ENCODE measurements around the gene MAIP1.

DNA sequence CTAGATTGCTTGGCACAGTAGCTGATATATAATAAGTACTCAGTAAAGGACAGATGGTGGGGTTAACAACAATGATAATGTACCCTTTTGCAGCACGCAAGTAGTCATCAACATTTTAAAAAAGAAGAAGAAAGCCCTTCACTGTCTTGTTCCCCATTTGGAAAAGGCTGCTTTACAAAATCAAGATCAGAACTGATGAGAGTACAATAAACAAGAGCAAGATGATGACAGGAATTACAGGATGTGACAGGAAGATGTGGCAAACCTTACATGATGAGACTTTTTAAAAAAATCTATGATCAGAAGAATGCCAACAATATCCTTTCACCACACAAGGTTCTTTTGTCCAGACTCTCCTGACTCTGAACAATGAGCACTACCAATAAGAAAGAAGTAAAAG is 9.2 kb upstream of the MAIP1 start:
- TF ChIP-seq, protein P1, sequence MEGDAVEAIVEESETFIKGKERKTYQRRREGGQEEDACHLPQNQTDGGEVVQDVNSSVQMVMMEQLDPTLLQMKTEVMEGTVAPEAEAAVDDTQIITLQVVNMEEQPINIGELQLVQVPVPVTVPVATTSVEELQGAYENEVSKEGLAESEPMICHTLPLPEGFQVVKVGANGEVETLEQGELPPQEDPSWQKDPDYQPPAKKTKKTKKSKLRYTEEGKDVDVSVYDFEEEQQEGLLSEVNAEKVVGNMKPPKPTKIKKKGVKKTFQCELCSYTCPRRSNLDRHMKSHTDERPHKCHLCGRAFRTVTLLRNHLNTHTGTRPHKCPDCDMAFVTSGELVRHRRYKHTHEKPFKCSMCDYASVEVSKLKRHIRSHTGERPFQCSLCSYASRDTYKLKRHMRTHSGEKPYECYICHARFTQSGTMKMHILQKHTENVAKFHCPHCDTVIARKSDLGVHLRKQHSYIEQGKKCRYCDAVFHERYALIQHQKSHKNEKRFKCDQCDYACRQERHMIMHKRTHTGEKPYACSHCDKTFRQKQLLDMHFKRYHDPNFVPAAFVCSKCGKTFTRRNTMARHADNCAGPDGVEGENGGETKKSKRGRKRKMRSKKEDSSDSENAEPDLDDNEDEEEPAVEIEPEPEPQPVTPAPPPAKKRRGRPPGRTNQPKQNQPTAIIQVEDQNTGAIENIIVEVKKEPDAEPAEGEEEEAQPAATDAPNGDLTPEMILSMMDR (IDR thresholded peaks at IDR 0.05; ENCODE audit: insufficient read depth, low read length): no peak
- TF ChIP-seq GABPA (IDR thresholded peaks at IDR 0.05; ENCODE audit: low read depth) (no peak), POLR2AphosphoS5 (IDR thresholded peaks at IDR 0.05; ENCODE audit: low read depth) (no peak)
- TF ChIP-seq, protein P2, sequence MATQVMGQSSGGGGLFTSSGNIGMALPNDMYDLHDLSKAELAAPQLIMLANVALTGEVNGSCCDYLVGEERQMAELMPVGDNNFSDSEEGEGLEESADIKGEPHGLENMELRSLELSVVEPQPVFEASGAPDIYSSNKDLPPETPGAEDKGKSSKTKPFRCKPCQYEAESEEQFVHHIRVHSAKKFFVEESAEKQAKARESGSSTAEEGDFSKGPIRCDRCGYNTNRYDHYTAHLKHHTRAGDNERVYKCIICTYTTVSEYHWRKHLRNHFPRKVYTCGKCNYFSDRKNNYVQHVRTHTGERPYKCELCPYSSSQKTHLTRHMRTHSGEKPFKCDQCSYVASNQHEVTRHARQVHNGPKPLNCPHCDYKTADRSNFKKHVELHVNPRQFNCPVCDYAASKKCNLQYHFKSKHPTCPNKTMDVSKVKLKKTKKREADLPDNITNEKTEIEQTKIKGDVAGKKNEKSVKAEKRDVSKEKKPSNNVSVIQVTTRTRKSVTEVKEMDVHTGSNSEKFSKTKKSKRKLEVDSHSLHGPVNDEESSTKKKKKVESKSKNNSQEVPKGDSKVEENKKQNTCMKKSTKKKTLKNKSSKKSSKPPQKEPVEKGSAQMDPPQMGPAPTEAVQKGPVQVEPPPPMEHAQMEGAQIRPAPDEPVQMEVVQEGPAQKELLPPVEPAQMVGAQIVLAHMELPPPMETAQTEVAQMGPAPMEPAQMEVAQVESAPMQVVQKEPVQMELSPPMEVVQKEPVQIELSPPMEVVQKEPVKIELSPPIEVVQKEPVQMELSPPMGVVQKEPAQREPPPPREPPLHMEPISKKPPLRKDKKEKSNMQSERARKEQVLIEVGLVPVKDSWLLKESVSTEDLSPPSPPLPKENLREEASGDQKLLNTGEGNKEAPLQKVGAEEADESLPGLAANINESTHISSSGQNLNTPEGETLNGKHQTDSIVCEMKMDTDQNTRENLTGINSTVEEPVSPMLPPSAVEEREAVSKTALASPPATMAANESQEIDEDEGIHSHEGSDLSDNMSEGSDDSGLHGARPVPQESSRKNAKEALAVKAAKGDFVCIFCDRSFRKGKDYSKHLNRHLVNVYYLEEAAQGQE (IDR thresholded peaks at IDR 0.05; ENCODE audit: insufficient replicate concordance, low read depth): no peak
